Gastroesophageal sphincter (tissue), 3 donors: Measurements from ENCODE around the gene PAX3.

Experiments
- EP300 ChIP-seq: sonication (generic); formaldehyde crosslinking; IDR thresholded peaks from one replicate; pipeline ENCODE4 v1.6.1; 2017; ENCODE audit warnings: antibody characterized with exemption, mild to moderate bottlenecking
- POLR2A ChIP-seq, 2 donors: fragments of 450-650 bp; IDR thresholded peaks; one replicate each; pipeline ENCODE4 v1.6.1; 2017; ENCODE audit warnings: antibody characterized with exemption in 2 of 2, mild to moderate bottlenecking in 2 of 2, moderate library complexity in 1 of 2
- TF ChIP-seq, protein P1 (sequence below), 4 experiments: fragments of 200-600 bp in 2 of 4; fragments of 450-650 bp in 2 of 4; sonication (generic) in 1 of 4; IDR thresholded peaks; one replicate each; pipeline ENCODE4 v1.5.1; 2017 to 2019; ENCODE audit warnings: antibody characterized with exemption in 4 of 4, mild to moderate bottlenecking in 2 of 4, moderate library complexity in 2 of 4

DNA sequence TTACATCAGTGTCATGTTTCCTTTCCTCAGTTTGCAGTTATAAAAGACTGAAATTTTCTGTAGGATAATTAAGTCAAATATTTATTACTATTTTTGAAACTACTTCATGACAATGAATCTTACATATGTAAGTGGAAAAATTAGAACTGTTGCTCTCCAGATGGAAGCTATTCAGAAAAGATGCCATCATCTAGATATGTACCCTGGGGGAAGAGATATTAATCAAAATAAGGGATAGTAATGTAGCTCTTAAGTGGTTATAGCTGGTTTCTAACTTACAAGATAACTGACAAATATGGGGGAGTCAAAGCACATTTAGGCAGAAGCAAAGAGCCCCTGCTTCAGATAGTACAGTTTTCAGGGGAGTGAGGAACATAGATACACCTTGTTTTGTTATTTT lies 38.1 kb upstream of the PAX3 start:
- TF ChIP-seq, protein P1, sequence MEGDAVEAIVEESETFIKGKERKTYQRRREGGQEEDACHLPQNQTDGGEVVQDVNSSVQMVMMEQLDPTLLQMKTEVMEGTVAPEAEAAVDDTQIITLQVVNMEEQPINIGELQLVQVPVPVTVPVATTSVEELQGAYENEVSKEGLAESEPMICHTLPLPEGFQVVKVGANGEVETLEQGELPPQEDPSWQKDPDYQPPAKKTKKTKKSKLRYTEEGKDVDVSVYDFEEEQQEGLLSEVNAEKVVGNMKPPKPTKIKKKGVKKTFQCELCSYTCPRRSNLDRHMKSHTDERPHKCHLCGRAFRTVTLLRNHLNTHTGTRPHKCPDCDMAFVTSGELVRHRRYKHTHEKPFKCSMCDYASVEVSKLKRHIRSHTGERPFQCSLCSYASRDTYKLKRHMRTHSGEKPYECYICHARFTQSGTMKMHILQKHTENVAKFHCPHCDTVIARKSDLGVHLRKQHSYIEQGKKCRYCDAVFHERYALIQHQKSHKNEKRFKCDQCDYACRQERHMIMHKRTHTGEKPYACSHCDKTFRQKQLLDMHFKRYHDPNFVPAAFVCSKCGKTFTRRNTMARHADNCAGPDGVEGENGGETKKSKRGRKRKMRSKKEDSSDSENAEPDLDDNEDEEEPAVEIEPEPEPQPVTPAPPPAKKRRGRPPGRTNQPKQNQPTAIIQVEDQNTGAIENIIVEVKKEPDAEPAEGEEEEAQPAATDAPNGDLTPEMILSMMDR (IDR thresholded peaks at IDR 0.05) = no peak
- TF ChIP-seq POLR2A (IDR thresholded peaks at IDR 0.05) = no peak
- TF ChIP-seq EP300 = no peak
